Measurements from ENCODE around the gene DNM3.

DNA sequence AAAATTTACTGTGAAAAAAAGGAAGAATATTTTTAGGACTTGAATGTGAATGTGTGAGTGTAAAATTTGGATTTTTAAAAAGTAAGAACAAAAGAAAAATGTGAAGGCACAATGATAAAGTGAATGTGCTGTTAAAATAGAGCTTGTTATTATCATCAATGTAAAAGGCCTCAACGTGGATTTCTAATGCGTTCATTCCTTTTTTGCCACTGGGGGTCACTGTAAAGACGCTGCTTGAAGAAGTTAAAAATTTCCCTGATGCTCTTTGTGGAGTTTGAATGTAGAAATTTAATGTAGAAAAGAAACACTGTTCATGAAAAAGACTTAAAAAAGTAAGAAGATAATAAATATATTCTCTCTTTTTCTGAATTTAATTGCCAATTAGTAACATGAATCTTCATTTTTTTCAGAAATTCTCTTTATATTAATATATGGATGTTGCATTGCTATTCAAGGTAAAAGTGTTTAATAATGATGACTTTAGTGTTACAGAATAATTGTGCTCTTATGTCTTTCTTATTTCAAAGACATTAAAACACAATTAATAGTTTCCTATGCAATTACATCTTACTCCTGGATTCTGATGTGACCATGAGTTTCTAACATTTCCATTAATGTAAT, 161.5 kb downstream of the DNM3 start:
- no peak for TF ChIP-seq POLR2A (IDR thresholded peaks at IDR 0.05; ENCODE audit: low read length)
- no peak for TF ChIP-seq GATA1 (IDR thresholded peaks at IDR 0.05; ENCODE audit: low read depth, low read length)
